NCI-H187 treated with DMSO at 0.1 percent for 48 hours (cell line): ENCODE results near the gene GABRP.

ENCODE experiments used
- DNase-seq: peaks from one replicate; lab custom pipeline; 2025; lab: John Stamatoyannopoulos, UW

Gene GABRP

DNA sequence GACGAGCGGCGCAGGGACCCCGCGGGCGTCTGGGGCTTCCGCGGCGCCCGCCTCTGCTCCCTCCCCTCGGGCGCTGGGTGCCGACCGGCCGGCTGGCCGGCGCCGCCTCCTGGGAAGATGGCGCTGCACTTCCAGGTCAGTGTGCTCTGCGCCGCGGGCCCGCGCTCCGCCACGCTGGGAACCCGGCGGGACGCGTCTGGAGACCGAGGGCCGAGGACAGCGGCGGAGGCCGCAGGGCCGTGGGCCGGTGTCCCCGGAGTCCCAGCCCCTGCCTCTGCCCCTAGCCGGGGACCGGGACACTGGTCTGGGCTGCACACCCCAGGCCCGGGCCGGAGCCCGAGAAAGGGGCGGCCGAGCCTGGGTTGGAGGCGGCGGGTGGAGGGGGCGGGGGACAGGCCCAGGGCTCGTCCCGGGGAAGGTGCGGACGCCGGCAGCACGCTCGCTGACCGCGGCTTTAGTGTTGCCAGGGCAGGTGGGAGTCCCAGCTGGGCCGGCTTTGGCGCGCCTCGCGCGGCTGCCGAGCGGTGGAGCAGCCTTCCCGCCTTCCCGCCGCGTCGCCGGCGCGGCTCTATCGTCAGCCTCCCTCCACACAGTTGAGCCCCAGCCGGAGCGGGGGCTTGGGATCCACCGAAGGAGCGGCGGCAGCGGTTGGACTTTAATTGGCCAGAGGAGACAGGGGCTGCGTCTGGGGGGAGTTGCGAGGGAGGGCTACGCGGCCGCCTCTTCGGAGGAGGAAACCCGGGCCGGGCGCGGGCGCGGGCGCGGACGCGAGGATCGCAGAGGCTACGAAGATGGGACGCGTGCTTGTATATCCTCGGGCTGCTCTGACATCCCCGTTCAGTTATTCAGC is 78.6 kb downstream of the GABRP start, which contains the start of gene RANBP17:
Gene RANBP17 (plus strand): TSS at position 102 of the 850 bp plus-strand sequence.
- DNase-seq: no peak

- DNase-seq: no peak
Measured at GRCh38 chr5:170863646-170864045, 80.1 kb downstream of the GABRP start.
